Stimulated activated CD4-positive, alpha-beta T cell treated with anti-CD3 and anti-CD28 coated beads, Interleukin-1b, Interleukin-23, amount 100 ng/mL, for 4 hours (primary cell): ENCODE results near the gene RTL10.
"Not testable (repeated sequence)": the region's sequence is repeated elsewhere in the genome, so short reads cannot be mapped to it uniquely, and the experiment has no call there.

Experiments
- DNase-seq, 2 donors: peaks; one replicate each; pipeline ENCODE4 v3.0.0-alpha.2; 2020; ENCODE audit warnings: low read depth in 2 of 2

RTL10 gene

GRCh38 chr22:19843857-19844376 lies 10.8 kb downstream of the RTL10 start:
- DNase-seq = no peak

DNA sequence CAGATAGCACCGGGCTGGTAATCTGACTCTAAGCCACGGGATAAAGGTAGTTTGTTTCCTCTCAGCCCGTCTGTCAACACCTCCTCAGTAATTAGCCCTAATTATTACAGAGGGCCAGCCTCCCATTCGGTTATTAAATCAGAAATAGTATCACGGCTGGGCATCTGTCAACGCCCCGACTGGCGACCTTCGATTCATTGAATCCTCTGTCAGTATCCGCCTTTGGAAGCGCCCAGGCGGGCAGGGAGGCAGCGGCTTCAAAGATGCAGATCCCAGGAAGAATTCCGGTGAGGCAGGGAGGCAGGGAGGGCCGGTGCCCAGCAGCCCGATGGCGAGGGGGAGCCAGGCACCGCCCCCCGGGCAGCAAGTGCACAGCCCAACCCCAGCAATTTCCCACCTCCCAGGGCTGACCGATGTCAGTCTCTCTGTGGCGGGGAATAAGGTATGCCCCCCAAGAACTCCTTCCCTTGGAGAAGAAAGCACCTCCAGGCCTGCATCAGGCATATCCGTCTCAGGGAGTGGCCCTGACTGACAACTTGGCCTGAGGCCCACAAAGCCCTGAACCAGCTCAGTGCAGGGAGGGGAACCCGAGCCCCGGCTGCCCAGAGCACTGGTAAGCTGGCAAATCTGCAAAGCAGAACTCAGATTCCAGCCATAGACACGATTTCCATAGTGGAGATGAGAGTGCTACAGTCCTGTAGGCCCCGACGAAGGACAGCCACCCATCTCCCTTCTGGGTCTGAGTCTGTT lies 11.4 kb downstream of the RTL10 start:
- no peak for DNase-seq

DNA sequence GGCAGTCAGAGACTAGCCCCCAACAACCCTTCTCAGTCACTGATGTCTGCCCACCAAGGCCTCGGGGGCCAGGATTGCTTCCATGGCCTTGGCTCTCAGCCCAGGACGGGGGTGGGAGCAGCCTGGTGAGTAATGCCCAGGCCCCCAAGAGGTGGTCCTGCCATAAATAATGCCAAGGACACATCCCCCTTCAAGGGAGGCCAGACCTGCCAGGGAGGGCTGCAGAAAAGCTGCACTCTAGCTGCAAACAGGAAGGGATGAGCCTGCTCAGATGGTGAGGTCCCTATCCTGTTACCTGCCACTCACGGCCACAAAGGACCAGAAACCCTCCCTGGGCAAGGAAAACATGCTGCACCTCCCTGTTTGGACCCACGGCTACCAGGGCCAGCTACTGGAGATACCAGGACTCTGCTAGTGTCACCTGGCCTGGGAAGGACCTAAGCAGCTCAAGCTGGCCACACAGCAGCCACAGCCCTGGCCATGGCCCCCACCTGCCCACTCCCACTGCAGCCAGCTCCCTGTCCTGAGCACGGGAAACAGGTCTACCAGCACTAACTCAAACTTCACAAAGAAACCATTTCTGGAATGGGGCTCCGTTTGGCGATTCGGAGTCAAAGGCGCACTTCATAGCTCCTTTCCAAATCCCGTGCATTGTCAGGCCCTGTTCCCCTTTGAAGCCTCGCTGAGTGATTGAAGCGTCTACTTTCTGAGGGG lies 12.1 kb downstream of the RTL10 start:
- DNase-seq = no peak

GRCh38 chr22:19841641-19842392 lies 12.9 kb downstream of the RTL10 start:
- no peak for DNase-seq

GRCh38 chr22:19840955-19841640 lies 13.6 kb downstream of the RTL10 start:
- no peak for DNase-seq

- DNase-seq = no peak
These were observed 14.6 kb downstream of the RTL10 start for GRCh38 chr22:19840059-19840458.

DNA sequence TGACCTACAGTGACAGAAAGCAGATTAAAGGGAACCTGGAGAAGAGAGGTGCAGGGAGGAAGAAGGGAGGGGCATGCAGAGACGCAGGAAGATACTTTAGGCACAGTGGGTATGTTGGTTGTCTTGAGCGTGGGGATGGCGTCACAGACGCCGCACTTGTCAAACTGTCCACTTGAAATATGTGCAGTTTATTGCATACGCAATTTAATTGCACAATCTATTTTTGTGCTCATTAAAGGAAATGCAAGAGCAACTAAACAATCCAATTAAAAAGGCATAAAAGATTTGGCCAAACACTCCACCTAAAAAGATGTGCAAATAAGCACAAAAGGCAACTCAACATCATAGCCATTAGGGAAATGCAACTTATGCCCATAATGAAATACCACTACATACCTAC lies 16.8 kb downstream of the RTL10 start:
- no peak for DNase-seq

DNA sequence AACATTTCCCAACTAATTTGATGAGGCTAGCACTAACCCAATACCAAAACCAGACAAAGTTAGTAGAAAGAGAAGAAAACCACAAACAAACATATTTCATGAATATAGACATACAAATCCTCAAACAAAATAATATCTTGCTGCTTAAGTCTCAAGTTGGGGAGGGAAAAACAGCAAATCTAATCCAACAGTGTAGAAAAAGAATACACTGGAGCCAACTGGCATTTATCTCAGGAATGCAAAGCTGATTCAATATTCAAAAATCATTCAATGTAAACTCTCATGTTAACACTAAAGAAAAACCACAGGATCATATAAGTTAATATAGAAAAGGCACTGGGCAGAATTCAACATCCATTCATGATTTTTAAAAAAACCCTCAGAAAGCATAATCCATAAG lies 18.2 kb downstream of the RTL10 start:
- no peak for DNase-seq

DNA sequence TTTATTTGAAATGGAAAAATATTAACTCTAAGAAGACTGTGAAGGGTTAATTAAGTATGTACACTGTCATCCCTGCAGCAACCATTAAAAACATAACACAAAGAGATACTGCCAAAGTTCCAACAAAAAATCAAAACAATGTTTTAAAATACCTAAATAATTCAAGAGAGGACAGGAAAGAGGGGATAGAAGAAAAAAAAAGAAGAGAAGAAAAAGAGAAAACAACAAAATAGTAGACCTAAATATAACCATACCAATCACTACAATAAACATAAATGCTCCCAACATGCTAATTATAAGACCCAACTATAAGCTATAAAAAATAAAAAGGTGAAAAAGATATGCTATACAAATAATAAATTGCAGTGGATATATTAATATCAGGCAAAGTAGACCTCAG lies 20.1 kb downstream of the RTL10 start:
- DNase-seq = no peak

- not testable (repeated sequence) for DNase-seq
These were observed 21.3 kb downstream of the RTL10 start for GRCh38 chr22:19833327-19833726.

- DNase-seq = no peak
These were observed 22.1 kb downstream of the RTL10 start for GRCh38 chr22:19832476-19833108.

- not testable (repeated sequence) for DNase-seq
These were observed 22.7 kb downstream of the RTL10 start for GRCh38 chr22:19831979-19832378.

GRCh38 chr22:19831016-19831415 lies 23.7 kb downstream of the RTL10 start:
- DNase-seq = no peak

DNA sequence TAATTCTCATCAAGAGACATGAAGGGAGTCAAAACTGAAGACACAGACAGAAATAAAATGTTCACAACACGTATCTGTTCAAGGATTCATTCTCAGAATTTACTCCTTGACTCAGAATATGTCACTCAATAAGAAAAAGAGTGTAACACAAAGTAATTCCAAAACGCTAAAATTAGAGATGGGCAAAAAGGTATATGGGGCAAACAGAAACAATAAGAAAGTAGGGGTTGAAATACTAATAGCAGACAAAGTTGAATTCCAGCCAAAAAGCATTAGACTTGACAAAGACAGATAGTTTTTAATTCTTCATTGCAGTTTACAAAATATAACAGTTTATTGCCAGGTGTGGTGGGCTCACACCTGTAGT lies 26.7 kb downstream of the RTL10 start:
- no peak for DNase-seq

DNA sequence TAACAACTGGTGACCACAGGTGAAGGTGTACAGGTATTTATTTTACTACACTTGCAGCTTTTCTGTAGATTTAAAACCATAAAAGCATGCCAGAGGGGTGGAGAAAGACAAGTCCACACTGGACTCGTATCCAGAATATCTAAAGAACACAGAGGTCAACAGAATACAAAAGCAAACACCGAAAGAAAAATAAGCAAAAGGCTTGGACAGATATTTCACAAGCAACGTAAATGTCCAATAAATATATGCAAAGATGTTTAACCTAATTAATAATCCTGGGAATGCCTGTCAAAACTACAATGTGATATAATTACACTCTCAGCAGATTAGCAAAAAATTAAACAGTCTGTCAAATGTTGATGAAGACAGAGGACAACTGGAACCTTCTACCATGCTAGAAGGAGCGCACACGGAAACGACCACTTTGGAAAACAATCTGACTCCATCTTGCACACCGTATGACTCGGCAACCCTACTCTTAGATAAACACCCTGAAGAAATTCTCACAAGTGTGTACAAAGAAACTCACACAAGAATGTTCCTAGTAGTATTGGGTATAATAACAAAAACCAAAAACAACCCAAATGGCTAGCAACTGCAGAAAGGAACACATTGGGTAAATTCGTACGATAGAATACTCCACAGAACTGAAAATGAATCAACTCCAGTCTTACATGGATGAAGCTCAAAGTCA lies 27.2 kb downstream of the RTL10 start:
- DNase-seq = no peak

DNA sequence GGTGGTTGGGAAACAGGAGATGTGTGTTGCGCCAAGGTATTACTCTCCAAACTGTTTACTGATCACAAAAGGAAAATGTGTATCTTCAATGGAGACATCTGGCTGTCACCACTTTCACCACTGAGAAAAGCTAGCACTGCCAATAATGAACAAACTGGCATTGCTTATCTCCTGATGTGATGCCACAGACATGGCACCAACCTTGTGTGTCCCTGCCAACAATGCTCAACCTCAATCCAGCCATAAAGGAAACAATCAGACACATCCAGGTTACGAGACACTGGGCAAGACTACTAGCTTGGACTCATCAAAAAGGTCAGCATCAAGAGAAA lies 28.1 kb downstream of the RTL10 start:
- no peak for DNase-seq

DNA sequence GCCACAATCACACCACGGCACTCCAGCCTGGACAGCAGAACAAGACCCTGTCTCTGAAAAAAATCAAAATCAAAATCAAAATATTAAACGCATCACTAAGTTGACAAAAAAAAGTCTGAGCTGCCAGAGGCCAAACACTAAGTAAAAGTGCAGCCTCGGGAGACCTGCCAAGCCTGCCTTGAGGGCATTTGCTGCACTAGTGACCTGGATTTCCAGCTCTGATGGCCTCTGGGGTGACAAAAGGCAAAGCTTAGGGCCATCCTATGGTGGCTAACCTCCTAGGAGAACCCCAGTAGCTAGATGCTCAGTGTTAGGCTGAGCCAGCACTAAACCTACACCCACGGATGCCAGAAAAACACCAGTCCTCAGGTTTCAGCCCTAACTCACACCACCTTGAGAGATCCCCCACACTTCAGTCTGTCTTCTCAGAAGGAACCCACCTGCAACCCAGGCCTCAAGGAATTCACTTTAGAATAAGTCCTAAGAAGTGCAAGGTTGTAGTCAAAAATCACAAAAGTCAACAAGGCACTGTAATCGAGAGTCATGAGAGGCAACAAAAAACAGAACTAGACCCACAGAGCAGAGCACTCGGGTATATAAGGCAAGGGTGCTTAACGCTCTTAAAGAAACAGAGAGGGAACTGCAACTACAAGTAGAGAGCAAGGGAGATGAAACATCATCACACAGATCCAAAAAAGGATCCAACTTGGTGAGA lies 28.6 kb downstream of the RTL10 start:
- DNase-seq = no peak

- DNase-seq = no peak
These were observed 29.7 kb downstream of the RTL10 start for GRCh38 chr22:19824926-19825339.

GRCh38 chr22:19824212-19824925 lies 30.3 kb downstream of the RTL10 start:
- no peak for DNase-seq

DNA sequence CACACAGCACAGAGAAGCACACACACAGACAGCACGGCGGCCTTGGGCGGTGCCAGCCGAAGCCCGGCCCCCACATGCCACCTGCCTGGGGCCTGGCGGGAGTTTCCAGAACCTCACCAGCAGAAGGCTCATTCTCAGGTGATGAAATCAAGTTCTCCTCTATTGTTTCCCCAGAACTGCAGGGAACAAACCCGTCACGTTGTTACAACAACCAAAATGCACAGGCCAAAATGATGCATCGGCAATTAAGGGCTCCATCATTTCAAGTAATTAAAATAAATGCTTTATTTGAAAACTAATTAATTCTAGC lies 30.8 kb downstream of the RTL10 start:
- DNase-seq = no peak
